ENCODE data around the gene POC1A. TPM values are rescaled to one million over a fixed set of nuclear protein-coding genes. Genes with fewer than 3 reads are reported as not detected.

The POC1A gene
- polyA plus RNA-seq, 1 of the 3 experiments (the other 2 are of a cell fraction), result 11.7 TPM

DNA sequence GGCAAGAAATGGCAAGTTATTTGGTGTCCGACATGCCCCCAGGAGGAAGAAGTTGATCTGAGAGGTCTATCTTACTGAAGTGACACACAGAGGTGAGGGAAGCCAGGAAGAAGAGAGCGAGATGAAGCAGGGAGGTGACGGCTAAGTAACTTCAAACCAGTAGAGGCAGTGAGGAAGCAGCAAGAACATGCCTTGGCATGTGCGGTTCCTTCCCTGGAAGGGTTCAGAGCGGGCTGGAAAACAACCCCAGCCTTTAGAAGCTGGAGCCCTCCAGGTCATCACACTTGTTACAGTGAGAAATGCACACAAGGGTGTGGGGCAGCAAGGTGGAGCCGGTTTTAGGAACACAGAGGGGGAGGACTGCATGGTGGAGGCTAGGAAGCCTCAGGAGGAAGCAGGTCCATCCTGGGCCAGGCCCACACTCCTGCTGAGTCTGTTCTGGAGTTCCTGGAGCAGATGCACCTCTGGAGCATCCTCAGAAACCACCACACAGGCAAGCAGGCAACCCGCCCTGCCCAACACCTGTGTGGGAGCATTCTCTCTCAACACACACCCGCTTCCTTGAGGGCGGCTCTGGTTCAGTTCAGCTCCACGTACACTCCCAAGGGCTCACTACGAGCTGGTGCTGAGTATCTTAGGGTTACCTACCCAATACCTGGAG is 47.1 kb downstream of the POC1A start:
- Histone ChIP-seq H3K4me2 (no peak overlapping the region), H3K36me3 (replicated peaks in 1 of 2; ENCODE audit: control insufficient read depth in 1 of 2, insufficient read depth in 2 of 2, low read length in 1 of 2) (peaks cover 2 to 15% of the 10 kb centered on the region in 2 experiments), H3F3A (replicated peaks; ENCODE audit: insufficient read depth) (no peaks in the 10 kb centered on the region), H3K9me3 (no peaks in the 10 kb centered on the region), H4K20me1 (ENCODE audit: insufficient read depth) (no peaks in the 10 kb centered on the region), H3K27ac (ENCODE audit: low read depth in 2 of 2, low read length in 1 of 2) (peak overlapping the region in 1 of 2 experiments; percentile 96; a peak in 1 of 4 replicates), H3K79me2 (ENCODE audit: insufficient read depth) (no peaks in the 10 kb centered on the region), H3K27me3 (ENCODE audit: insufficient read depth) (no peaks in the 10 kb centered on the region), H3K9me2 (0 out of 2 replicates have a peak, but pooled peaks cover 6% of the 10 kb centered on the region), H3K9ac (no peak overlapping the region), H3K4me1 (ENCODE audit: control insufficient read depth in 1 of 2, insufficient read depth in 2 of 2, low read depth in 1 of 2, low read length in 1 of 2) (peaks cover 0 to 37% of the 10 kb centered on the region in 2 experiments; a peak in 2 of 4 replicates), H3K4me3 (ENCODE audit: low read depth in 2 of 2, low read length in 1 of 2) (no peak overlapping the region), H2AFZ (ENCODE audit: low read depth) (no peak overlapping the region)
- TF ChIP-seq TEAD4 (IDR thresholded peaks at IDR 0.05; ENCODE audit: borderline replicate concordance, insufficient read depth), result no peak
- CTCF ChIA-PET, result interaction anchor here (0.9 to 7.0 kb wide), 3 partner anchors 15 to 102 kb away, joined by 3 to 74 read pairs (median 36); no protein-coding TSS in a partner anchor
- no peak for DNase-seq
- POLR2A ChIA-PET, result no interaction called here
- WGBS (ENCODE audit: low lambda C conversion rate), result 94% methylated on average over 11 of the region's 11 CpGs

DNA sequence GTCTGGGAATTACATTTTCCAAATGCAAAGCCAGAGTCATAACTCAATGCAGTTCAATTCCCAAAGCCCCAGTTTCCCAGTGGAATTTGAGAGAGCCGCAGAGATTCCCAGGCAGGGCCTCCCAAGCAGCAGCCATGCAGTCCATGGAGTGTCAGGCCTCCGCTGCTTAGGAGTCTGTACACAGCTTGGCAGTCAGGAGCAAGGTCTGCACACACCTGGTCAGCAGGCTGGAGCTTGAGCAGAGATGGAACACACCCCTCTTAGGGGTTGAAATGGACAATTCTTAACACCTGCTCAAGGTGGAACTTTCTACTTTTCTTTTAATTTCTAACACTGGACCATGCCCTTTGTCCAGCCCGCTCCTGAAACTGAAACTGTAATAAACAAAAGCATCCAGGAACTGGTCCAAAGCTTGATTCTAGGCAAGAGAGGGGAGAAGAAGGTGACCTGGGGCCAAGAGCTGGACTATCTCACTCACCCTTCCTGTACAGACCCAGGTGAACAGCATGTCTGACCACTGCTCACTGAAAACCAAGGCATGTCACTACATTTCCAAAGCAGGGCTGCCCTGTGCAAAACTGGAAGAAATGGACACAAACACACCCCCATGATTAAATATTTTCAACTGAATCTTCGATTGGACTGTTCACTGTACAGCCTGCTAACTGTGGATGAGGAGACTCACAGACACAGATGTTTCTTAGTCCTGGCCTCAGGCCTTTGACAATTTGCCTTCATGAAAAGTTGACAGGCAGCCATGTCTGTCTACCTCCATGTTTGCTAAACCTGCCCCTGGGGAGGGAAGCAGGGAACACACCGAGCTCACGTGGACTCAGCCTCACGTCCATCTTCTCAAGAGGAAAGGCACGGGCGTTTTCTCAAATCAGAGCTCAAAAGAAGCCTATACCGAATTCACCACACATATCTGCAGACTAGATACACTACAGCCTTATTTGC is 49.3 kb downstream of the POC1A start:
- no peak overlapping the region; a peak in 1 of 4 replicates for H3K27ac ChIP-seq (ENCODE audit: low read depth in 2 of 2, low read length in 1 of 2)
- no peaks in the 10 kb centered on the region for H4K20me1 ChIP-seq (ENCODE audit: insufficient read depth)
- no peak for DNase-seq
- H3K79me2 ChIP-seq (ENCODE audit: insufficient read depth), result no peaks in the 10 kb centered on the region
- no peak overlapping the region for H3K9ac ChIP-seq
- no peaks in the 10 kb centered on the region for H3K27me3 ChIP-seq (ENCODE audit: insufficient read depth)
- peaks cover 2 to 18% of the 10 kb centered on the region in 2 experiments for H3K36me3 ChIP-seq (replicated peaks in 1 of 2; ENCODE audit: control insufficient read depth in 1 of 2, insufficient read depth in 2 of 2, low read length in 1 of 2)
- H3K9me3 ChIP-seq, result no peaks in the 10 kb centered on the region
- H3K4me3 ChIP-seq (ENCODE audit: low read depth in 2 of 2, low read length in 1 of 2), result no peak overlapping the region
- POLR2A ChIA-PET, result interaction anchor here (0.6 kb wide), 1 partner anchor 103 kb away, joined by 5 read pairs; no protein-coding TSS in a partner anchor
- WGBS (ENCODE audit: low lambda C conversion rate), result 94% methylated on average over 8 of the region's 10 CpGs
- TF ChIP-seq SIN3A (IDR thresholded peaks at IDR 0.05; ENCODE audit: borderline replicate concordance, low read depth, low read length) (no peak), RXRA (IDR thresholded peaks at IDR 0.05; ENCODE audit: borderline replicate concordance, low read depth) (no peak), CHD2 (IDR thresholded peaks at IDR 0.05; ENCODE audit: low read length, partially characterized antibody) (no peak), GABPA (IDR thresholded peaks at IDR 0.05; ENCODE audit: low read depth) (no peak), FOSL2 (IDR thresholded peaks at IDR 0.05; ENCODE audit: borderline replicate concordance, low read depth) (no peak), POLR2AphosphoS5 (IDR thresholded peaks at IDR 0.05; ENCODE audit: low read depth, low read length) (no peak), NRF1 (IDR thresholded peaks at IDR 0.05; ENCODE audit: low read depth, low read length) (no peak), RFX5 (IDR thresholded peaks at IDR 0.05; ENCODE audit: low read length) (no peak), YY1 (IDR thresholded peaks at IDR 0.05; ENCODE audit: low read depth) (no peak), PBX3 (IDR thresholded peaks at IDR 0.05) (no peak), SMC3 (IDR thresholded peaks at IDR 0.05; ENCODE audit: low read depth, low read length) (no peak), JUND (IDR thresholded peaks at IDR 0.05) (no peak), EP300 (IDR thresholded peaks at IDR 0.05; ENCODE audit: borderline replicate concordance in 1 of 2, low read depth in 1 of 2, low read length in 1 of 2) (no peak), TEAD4 (IDR thresholded peaks at IDR 0.05; ENCODE audit: borderline replicate concordance, insufficient read depth) (no peak), RAD21 (IDR thresholded peaks at IDR 0.05; ENCODE audit: low read length) (no peak)
- TF ChIP-seq, protein P1, sequence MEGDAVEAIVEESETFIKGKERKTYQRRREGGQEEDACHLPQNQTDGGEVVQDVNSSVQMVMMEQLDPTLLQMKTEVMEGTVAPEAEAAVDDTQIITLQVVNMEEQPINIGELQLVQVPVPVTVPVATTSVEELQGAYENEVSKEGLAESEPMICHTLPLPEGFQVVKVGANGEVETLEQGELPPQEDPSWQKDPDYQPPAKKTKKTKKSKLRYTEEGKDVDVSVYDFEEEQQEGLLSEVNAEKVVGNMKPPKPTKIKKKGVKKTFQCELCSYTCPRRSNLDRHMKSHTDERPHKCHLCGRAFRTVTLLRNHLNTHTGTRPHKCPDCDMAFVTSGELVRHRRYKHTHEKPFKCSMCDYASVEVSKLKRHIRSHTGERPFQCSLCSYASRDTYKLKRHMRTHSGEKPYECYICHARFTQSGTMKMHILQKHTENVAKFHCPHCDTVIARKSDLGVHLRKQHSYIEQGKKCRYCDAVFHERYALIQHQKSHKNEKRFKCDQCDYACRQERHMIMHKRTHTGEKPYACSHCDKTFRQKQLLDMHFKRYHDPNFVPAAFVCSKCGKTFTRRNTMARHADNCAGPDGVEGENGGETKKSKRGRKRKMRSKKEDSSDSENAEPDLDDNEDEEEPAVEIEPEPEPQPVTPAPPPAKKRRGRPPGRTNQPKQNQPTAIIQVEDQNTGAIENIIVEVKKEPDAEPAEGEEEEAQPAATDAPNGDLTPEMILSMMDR (IDR thresholded peaks at IDR 0.05), result no peak
- TF ChIP-seq, protein P2, sequence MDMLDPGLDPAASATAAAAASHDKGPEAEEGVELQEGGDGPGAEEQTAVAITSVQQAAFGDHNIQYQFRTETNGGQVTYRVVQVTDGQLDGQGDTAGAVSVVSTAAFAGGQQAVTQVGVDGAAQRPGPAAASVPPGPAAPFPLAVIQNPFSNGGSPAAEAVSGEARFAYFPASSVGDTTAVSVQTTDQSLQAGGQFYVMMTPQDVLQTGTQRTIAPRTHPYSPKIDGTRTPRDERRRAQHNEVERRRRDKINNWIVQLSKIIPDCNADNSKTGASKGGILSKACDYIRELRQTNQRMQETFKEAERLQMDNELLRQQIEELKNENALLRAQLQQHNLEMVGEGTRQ (IDR thresholded peaks at IDR 0.05; ENCODE audit: borderline replicate concordance, low read depth, low read length), result no peak
- H3K4me1 ChIP-seq (ENCODE audit: control insufficient read depth in 1 of 2, insufficient read depth in 2 of 2, low read depth in 1 of 2, low read length in 1 of 2), result peaks cover 0 to 27% of the 10 kb centered on the region in 2 experiments; a peak in 2 of 4 replicates
- 0 out of 2 replicates have a peak, but pooled peaks cover 6% of the 10 kb centered on the region for H3K9me2 ChIP-seq
- CTCF ChIA-PET, result interaction anchor here (1.1 to 2.1 kb wide), 3 partner anchors 18 to 101 kb away, joined by 3 to 9 read pairs (median 4); no protein-coding TSS in a partner anchor
- H3K4me2 ChIP-seq, result no peak overlapping the region
- H2AFZ ChIP-seq (ENCODE audit: low read depth), result no peak overlapping the region
- no peaks in the 10 kb centered on the region for H3F3A ChIP-seq (replicated peaks; ENCODE audit: insufficient read depth)
